ENCODE results near the gene CHST8.
A peak's percentile ranks its signal among the peaks of the same experiment; 100 is the strongest.

The CHST8 gene

GRCh38 chr19:33763633-33764371 lies 142.0 kb downstream of the CHST8 start:
- no peak for DNase-seq
- no peaks in the 10 kb centered on the region for H3K4me1 Mint-ChIP-seq (ENCODE audit: low read depth)
- no peaks in the 10 kb centered on the region for H3K36me3 Mint-ChIP-seq (ENCODE audit: low read depth)
- H3K4me3 Mint-ChIP-seq = no peak overlapping the region
- H3K27me3 Mint-ChIP-seq = peaks cover 18% of the 10 kb centered on the region
- no peak overlapping the region for H3K27ac Mint-ChIP-seq
- no peaks in the 10 kb centered on the region for H3K9me3 Mint-ChIP-seq

- Mint-ChIP-seq H3K27ac (no peak overlapping the region), H3K4me3 (no peak overlapping the region), H3K4me1 (ENCODE audit: low read depth) (no peaks in the 10 kb centered on the region), H3K9me3 (no peaks in the 10 kb centered on the region), H3K36me3 (ENCODE audit: low read depth) (no peaks in the 10 kb centered on the region), H3K27me3 (peaks cover 36% of the 10 kb centered on the region)
- no peak for DNase-seq
Observed at GRCh38 chr19:33766623-33767022, 144.9 kb downstream of the CHST8 start.

DNA sequence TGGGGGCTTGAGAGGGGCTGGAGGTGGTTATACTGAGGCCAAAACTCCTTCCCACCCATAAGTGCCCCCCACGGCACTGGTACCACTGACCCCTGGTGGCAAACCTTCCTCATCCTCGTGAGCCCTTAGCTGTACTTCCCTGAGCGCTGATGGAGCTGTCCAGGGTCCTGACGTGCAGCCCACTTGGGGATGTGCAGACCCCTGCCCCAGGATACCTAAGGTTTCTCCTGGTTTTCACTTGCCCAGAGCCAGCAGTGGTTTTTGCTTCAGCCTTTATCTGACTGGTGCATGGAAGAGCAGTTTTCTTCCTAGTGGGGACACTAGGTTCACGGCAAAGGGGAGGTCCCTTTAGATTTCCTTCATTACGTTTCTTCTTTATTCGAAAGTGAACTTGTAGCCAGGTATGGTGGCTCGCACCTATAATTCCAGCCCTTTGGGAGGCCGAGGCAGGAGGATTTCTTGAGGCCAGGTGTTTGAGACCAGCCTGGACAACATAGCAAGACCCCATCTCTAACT lies 146.2 kb downstream of the CHST8 start:
- Mint-ChIP-seq H3K27ac (no peak overlapping the region), H3K36me3 (ENCODE audit: low read depth) (no peaks in the 10 kb centered on the region), H3K9me3 (no peaks in the 10 kb centered on the region), H3K27me3 (peaks cover 32% of the 10 kb centered on the region), H3K4me3 (no peak overlapping the region), H3K4me1 (ENCODE audit: low read depth) (no peaks in the 10 kb centered on the region)
- peak; percentile 36 for DNase-seq

DNA sequence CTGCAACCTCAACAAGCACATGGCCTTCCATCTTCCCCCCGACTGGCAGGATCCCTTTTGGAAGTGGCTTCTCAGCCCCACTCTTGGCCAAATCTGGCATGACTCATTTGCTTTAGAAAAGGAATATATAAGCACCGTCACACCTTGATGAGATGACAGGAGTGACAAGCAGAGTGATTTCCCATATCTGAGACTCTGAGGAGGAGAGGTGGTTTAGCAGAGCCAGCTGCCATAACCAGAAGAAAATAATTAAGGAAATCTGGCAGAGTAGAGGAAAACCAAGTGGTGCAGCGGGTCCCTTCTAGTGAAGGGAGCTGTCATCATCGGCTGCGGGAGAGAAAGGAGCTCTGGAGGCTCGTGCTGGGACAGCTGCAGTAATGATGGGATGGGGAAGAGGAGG lies 147.5 kb downstream of the CHST8 start:
- Mint-ChIP-seq H3K27ac (no peak overlapping the region), H3K36me3 (ENCODE audit: low read depth) (no peaks in the 10 kb centered on the region), H3K27me3 (peaks cover 32% of the 10 kb centered on the region), H3K9me3 (no peaks in the 10 kb centered on the region), H3K4me3 (no peak overlapping the region), H3K4me1 (ENCODE audit: low read depth) (no peaks in the 10 kb centered on the region)
- DNase-seq = no peak

DNA sequence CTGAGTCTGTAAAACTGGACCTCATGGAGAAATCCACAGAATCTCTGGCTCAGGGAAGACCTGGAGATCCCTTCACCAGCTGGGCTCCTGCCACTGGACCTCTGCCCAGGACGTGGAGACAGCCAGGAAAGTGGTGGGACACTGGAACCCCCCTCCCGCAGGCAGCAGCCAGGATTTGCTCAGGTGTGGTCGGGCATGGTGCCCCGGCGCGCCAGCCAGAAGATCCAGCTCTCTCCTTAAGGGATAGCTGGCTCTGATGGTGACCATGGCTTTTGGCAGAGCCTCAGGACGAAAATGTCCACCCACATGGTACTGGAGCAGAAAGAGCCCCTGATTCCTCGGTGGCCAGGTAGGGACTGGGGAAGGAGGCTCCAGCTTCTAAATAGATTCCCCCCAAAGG lies 148.4 kb downstream of the CHST8 start:
- Mint-ChIP-seq H3K27me3 (peaks cover 32% of the 10 kb centered on the region), H3K27ac (no peak overlapping the region), H3K9me3 (no peaks in the 10 kb centered on the region), H3K4me1 (ENCODE audit: low read depth) (no peaks in the 10 kb centered on the region), H3K36me3 (ENCODE audit: low read depth) (no peaks in the 10 kb centered on the region), H3K4me3 (no peak overlapping the region)
- no peak for DNase-seq

- Mint-ChIP-seq H3K9me3 (no peaks in the 10 kb centered on the region), H3K36me3 (ENCODE audit: low read depth) (no peaks in the 10 kb centered on the region), H3K27ac (no peak overlapping the region), H3K4me3 (no peak overlapping the region), H3K27me3 (peaks cover 32% of the 10 kb centered on the region), H3K4me1 (ENCODE audit: low read depth) (no peaks in the 10 kb centered on the region)
- DNase-seq = peak; percentile 77
Observed at GRCh38 chr19:33771384-33772101, 149.8 kb downstream of the CHST8 start.

DNA sequence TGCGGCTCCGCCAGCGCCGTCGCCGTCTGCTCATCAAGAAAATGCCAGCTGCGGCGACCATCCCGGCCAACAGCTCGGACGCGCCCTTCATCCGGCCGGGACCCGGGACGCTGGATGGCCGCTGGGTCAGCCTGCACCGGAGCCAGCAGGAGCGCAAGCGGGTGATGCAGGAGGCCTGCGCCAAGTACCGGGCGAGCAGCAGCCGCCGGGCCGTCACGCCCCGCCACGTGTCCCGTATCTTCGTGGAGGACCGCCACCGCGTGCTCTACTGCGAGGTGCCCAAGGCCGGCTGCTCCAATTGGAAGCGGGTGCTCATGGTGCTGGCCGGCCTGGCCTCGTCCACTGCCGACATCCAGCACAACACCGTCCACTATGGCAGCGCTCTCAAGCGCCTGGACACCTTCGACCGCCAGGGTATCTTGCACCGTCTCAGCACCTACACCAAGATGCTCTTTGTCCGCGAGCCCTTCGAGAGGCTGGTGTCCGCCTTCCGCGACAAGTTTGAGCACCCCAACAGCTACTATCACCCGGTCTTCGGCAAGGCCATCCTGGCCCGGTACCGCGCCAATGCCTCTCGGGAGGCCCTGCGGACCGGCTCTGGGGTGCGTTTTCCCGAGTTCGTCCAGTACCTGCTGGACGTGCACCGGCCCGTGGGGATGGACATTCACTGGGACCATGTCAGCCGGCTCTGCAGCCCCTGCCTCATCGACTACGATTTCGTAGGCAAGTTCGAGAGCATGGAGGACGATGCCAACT lies 150.5 kb downstream of the CHST8 start:
- Mint-ChIP-seq H3K27ac (no peak overlapping the region), H3K36me3 (ENCODE audit: low read depth) (no peaks in the 10 kb centered on the region), H3K27me3 (peaks cover 30% of the 10 kb centered on the region), H3K4me1 (ENCODE audit: low read depth) (no peaks in the 10 kb centered on the region), H3K4me3 (no peak overlapping the region), H3K9me3 (no peaks in the 10 kb centered on the region)
- DNase-seq = no peak

- H3K9me3 Mint-ChIP-seq = no peaks in the 10 kb centered on the region
- DNase-seq = no peak
- H3K27ac Mint-ChIP-seq = no peak overlapping the region
- H3K36me3 Mint-ChIP-seq (ENCODE audit: low read depth) = no peaks in the 10 kb centered on the region
- H3K4me3 Mint-ChIP-seq = no peak overlapping the region
- H3K27me3 Mint-ChIP-seq = peaks cover 24% of the 10 kb centered on the region
- H3K4me1 Mint-ChIP-seq (ENCODE audit: low read depth) = no peaks in the 10 kb centered on the region
Observed at GRCh38 chr19:33772858-33773180, 151.1 kb downstream of the CHST8 start.

- Mint-ChIP-seq H3K9me3 (no peaks in the 10 kb centered on the region), H3K4me1 (ENCODE audit: low read depth) (peaks cover 5% of the 10 kb centered on the region), H3K36me3 (ENCODE audit: low read depth) (no peaks in the 10 kb centered on the region), H3K4me3 (no peak overlapping the region), H3K27ac (no peak overlapping the region), H3K27me3 (peaks cover 28% of the 10 kb centered on the region)
- no peak for DNase-seq
Observed at GRCh38 chr19:33773704-33774624, 152.2 kb downstream of the CHST8 start.

- H3K9me3 Mint-ChIP-seq = no peaks in the 10 kb centered on the region
- H3K4me3 Mint-ChIP-seq = no peak overlapping the region
- H3K27me3 Mint-ChIP-seq = peaks cover 28% of the 10 kb centered on the region
- no peak overlapping the region for H3K27ac Mint-ChIP-seq
- H3K36me3 Mint-ChIP-seq (ENCODE audit: low read depth) = no peaks in the 10 kb centered on the region
- peaks cover 5% of the 10 kb centered on the region for H3K4me1 Mint-ChIP-seq (ENCODE audit: low read depth)
- DNase-seq = no peak
Observed at GRCh38 chr19:33774751-33775150, 153.0 kb downstream of the CHST8 start.

GRCh38 chr19:33775731-33776487 lies 154.2 kb downstream of the CHST8 start:
- H3K4me1 Mint-ChIP-seq (ENCODE audit: low read depth) = peaks cover 5% of the 10 kb centered on the region
- no peak overlapping the region for H3K4me3 Mint-ChIP-seq
- H3K27ac Mint-ChIP-seq = no peak overlapping the region
- H3K9me3 Mint-ChIP-seq = no peaks in the 10 kb centered on the region
- no peaks in the 10 kb centered on the region for H3K36me3 Mint-ChIP-seq (ENCODE audit: low read depth)
- H3K27me3 Mint-ChIP-seq = peaks cover 35% of the 10 kb centered on the region
- DNase-seq = no peak

GRCh38 chr19:33777351-33777750 lies 155.6 kb downstream of the CHST8 start:
- no peak overlapping the region for H3K4me3 Mint-ChIP-seq
- H3K36me3 Mint-ChIP-seq (ENCODE audit: low read depth) = no peaks in the 10 kb centered on the region
- DNase-seq = no peak
- H3K4me1 Mint-ChIP-seq (ENCODE audit: low read depth) = peaks cover 5% of the 10 kb centered on the region
- no peaks in the 10 kb centered on the region for H3K9me3 Mint-ChIP-seq
- H3K27me3 Mint-ChIP-seq = peaks cover 29% of the 10 kb centered on the region
- H3K27ac Mint-ChIP-seq = no peak overlapping the region

- no peak overlapping the region for H3K4me3 Mint-ChIP-seq
- H3K4me1 Mint-ChIP-seq (ENCODE audit: low read depth) = peaks cover 5% of the 10 kb centered on the region
- no peaks in the 10 kb centered on the region for H3K36me3 Mint-ChIP-seq (ENCODE audit: low read depth)
- peaks cover 29% of the 10 kb centered on the region for H3K27me3 Mint-ChIP-seq
- no peak overlapping the region for H3K27ac Mint-ChIP-seq
- no peaks in the 10 kb centered on the region for H3K9me3 Mint-ChIP-seq
- DNase-seq = no peak
Observed at GRCh38 chr19:33777753-33778088, 156.0 kb downstream of the CHST8 start.
